Measurements from ENCODE around the gene TIMP2.
"Not testable (repeated sequence)": the region's sequence is repeated elsewhere in the genome, so short reads cannot be mapped to it uniquely, and the experiment has no call there.

TIMP2 gene

DNA sequence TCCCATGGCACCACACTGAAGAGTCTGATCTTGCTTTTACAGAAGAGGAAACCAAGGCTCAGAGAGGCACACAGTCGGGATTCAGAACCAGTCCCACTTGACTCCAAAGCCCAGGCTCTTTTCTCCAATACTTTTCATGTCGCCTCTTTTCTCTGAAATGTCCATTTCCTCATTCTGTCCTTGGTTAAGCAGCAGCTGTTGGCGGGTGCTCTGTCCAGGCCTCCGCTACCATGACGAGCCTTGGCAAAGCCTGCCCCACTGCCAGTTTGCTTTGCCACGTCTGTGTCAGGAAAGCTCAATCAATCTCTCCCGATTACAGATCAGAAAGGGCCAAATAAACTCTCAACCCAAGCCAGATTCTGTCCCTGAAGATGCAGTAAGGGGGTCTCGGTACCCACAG is 13.1 kb downstream of the TIMP2 start:
- H3K4me3 ChIP-seq = no peak overlapping the region
- no peaks in the 10 kb centered on the region for H3K27me3 ChIP-seq
- H3K36me3 ChIP-seq = no peaks in the 10 kb centered on the region
- H3K4me1 ChIP-seq = peaks cover 0 to 91% (median 40%) of the 10 kb centered on the region in 4 donors
- no peaks in the 10 kb centered on the region for H3K9me3 ChIP-seq
- TF ChIP-seq, protein P1, sequence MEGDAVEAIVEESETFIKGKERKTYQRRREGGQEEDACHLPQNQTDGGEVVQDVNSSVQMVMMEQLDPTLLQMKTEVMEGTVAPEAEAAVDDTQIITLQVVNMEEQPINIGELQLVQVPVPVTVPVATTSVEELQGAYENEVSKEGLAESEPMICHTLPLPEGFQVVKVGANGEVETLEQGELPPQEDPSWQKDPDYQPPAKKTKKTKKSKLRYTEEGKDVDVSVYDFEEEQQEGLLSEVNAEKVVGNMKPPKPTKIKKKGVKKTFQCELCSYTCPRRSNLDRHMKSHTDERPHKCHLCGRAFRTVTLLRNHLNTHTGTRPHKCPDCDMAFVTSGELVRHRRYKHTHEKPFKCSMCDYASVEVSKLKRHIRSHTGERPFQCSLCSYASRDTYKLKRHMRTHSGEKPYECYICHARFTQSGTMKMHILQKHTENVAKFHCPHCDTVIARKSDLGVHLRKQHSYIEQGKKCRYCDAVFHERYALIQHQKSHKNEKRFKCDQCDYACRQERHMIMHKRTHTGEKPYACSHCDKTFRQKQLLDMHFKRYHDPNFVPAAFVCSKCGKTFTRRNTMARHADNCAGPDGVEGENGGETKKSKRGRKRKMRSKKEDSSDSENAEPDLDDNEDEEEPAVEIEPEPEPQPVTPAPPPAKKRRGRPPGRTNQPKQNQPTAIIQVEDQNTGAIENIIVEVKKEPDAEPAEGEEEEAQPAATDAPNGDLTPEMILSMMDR (IDR thresholded peaks at IDR 0.05) = no peak
- no peak overlapping the region for H3K27ac ChIP-seq
- no peak for DNase-seq
- intact Hi-C loops (cut with DNase I; ENCODE audit: low total_unique reads) = no loop called here

DNA sequence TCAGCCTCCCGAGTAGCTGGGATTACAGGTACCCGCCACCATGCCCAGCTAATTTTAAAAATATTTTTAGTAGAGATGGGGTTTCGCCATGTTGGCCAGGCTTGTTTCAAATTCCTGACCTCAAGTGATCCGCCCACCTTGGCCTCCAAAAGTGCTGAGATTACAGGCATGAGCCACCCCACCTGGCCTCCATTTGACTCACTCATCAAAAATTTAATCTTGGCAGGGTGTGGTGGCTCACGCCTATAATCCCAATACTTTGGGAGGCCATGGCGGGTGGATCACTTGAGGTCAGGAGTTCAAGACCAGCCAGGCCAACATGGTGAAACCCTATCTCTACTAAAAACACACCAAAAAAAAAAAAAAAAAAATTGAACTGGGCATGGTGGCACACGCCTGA is 13.6 kb downstream of the TIMP2 start:
- H3K27ac ChIP-seq; H3K36me3 ChIP-seq; intact Hi-C loops (cut with DNase I; ENCODE audit: low total_unique reads); H3K4me3 ChIP-seq; H3K27me3 ChIP-seq; DNase-seq; H3K9me3 ChIP-seq: not testable (repeated sequence)
- peaks cover 0 to 90% (median 39%) of the 10 kb centered on the region in 4 donors for H3K4me1 ChIP-seq

DNA sequence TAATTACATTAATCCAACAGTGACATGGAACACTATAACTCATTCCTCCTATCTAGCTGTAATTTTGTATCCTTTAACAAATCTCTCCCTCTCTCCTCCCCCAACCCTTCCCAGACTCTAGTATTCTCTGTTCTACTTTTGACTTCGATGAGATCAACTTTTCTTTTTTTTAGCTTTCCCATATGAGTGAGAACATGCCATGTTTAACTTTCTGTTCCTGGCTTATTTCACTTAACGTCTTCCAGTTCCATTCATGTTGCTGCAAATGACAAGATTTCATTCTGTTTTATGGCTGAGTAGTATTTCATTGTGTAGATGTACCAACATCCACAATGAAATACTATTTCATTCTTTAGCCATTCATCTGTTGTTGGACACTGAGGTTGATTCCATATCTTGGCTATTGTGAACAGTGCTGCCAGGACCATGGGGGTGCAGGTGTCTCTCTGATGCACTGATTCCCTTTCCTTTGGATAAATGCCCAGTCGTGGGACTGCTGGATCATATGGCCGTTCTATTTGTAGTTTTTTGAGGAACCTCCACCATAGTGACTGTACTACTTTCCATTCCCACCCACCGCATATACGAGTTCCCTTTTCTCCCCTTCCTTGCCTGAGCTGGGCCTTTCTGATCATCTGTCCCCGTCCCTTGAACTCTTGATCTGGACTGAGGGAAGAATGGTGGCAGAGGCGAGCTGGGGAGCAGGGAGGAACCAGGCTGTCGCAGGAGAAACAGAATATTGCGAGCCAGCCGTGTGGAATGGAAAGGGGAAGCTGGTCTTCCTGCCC is 14.5 kb downstream of the TIMP2 start:
- no peaks in the 10 kb centered on the region for H3K9me3 ChIP-seq
- TF ChIP-seq, protein P1 (IDR thresholded peaks at IDR 0.05) = no peak
- peaks cover 0 to 90% (median 30%) of the 10 kb centered on the region in 4 donors for H3K4me1 ChIP-seq
- no peak overlapping the region for H3K27ac ChIP-seq
- H3K36me3 ChIP-seq = no peaks in the 10 kb centered on the region
- no peak overlapping the region for H3K4me3 ChIP-seq
- DNase-seq = peak in 1 of 2 donors; percentile 56
- no peaks in the 10 kb centered on the region for H3K27me3 ChIP-seq
- intact Hi-C loops (cut with DNase I; ENCODE audit: low total_unique reads) = no loop called here

DNA sequence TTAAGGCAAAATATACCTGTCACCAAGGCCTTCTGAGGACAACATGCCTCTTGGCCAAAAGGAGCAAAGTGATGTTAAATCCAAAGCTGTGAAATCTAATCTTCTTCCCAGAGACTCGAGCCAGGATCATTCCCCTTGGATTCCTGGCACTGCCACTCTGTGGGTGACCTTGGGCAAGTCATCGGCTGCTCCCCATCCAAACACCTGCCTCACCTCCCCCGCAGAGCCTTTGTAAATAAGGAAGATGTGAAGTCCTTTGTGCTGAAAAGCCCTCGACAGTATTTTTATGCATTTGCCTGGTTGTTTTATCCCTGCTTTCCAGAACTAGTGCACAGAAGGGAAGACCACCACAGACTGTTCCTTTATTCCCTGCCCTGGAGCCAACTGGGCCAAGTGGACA is 16.8 kb downstream of the TIMP2 start:
- peaks cover 0 to 92% (median 38%) of the 10 kb centered on the region in 4 donors for H3K4me1 ChIP-seq

DNA sequence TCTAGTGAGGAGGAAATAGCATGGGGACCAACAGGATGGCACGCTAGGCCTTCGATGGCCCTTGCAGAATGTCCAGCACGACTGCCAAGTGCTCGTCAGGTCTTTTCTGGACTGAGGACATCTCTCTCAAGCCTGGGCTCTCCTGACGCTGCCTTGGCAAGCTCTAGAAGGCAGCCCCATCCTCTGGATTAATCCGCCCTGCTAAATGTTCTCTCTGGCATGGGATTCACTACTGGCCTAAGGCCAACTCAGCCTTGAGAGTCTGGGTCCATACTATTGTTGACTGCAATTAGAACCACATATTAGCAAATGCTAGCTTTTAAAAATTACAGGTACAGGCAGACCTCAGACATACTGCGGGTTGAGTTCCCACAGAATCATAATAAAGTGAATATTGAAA is 19.6 kb downstream of the TIMP2 start:
- H3K4me3 ChIP-seq = no peak overlapping the region
- H3K27me3 ChIP-seq = no peaks in the 10 kb centered on the region
- DNase-seq = no peak
- TF ChIP-seq, protein P1 (IDR thresholded peaks at IDR 0.05) = no peak
- intact Hi-C loops (cut with DNase I; ENCODE audit: low total_unique reads) = no loop called here
- H3K36me3 ChIP-seq = peaks cover 0 to 28% (median 6%) of the 10 kb centered on the region in 3 donors
- H3K4me1 ChIP-seq = peaks cover 0 to 87% (median 41%) of the 10 kb centered on the region in 4 donors
- no peaks in the 10 kb centered on the region for H3K9me3 ChIP-seq
- H3K27ac ChIP-seq = no peak overlapping the region

More for the DNA sequence above, 16.8 kb downstream of the TIMP2 start:
- intact Hi-C loops (cut with DNase I; ENCODE audit: low total_unique reads) = no loop called here
- no peak overlapping the region for H3K4me3 ChIP-seq
- H3K9me3 ChIP-seq = no peaks in the 10 kb centered on the region
- DNase-seq = no peak
- H3K27me3 ChIP-seq = no peaks in the 10 kb centered on the region
- H3K27ac ChIP-seq = no peak overlapping the region
- TF ChIP-seq, protein P1 (IDR thresholded peaks at IDR 0.05) = no peak
- H3K36me3 ChIP-seq = peaks cover 0 to 6% (median 0%) of the 10 kb centered on the region in 3 donors

DNA sequence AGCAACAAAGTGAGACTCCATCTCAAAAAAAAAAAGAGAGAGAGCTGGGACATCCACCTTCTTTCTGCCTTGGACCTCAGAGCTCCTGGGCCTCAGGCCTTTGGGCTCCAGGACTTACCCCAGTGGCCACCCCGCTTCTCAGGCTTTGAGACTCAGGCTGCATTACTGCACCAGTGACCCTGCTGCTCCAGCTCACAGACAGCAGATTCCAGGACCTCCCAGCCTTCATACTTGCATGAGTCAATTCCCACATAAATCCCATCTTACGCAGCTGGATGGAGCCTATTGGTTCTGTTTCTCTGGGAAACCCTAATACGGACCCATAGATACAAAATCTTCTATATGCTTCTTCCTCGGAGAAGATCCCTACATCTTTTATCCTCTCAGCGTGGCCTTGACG is 20.1 kb downstream of the TIMP2 start:
- Histone ChIP-seq H3K36me3 (peaks cover 0 to 29% (median 6%) of the 10 kb centered on the region in 3 donors), H3K27me3 (no peaks in the 10 kb centered on the region), H3K4me1 (peaks cover 0 to 87% (median 40%) of the 10 kb centered on the region in 4 donors), H3K27ac (no peak overlapping the region), H3K9me3 (no peaks in the 10 kb centered on the region), H3K4me3 (no peak overlapping the region)
- TF ChIP-seq, protein P1 (IDR thresholded peaks at IDR 0.05) = no peak
- DNase-seq = no peak
- intact Hi-C loops (cut with DNase I; ENCODE audit: low total_unique reads) = no loop called here
